ENCODE results near the gene CILP.
"Not testable (repeated sequence)": the region's sequence is repeated elsewhere in the genome, so short reads cannot be mapped to it uniquely, and the experiment has no call there.

Gene CILP

DNA sequence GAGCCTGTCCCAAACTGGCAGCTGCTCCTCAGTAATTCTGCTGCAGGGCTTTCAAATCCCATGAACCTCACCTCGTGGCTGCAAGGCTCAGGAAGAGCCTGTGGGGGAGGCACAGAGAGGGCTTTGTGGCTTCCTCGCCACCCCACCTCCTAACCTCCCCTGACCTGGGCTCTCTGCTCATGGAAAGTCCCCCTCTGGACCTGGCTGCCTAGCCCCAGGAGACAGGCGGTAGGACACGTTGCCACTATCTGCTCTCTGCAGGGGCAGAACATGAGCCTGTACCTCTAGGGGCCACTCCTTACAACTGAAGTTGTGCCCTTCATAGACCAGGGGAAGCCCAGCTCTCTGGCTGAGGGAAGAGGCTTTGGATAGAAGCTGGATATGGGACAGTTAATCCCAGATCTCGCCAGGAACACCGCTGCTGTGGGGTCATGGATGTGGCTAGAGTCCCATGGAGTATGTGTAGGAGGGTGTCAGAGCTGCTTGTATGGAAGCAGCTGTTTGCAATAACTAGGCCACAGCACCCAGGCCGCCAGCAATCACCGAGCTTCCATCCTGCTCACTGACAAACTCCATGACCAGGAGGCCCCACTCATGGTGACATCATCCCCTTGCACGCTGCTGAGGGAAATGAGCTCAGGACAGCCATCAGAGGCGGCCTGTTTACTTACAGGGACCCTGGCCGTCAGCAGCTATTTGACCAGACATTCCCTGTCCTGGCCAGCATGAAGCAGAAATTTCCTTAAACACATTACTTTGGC lies 34.0 kb upstream of the CILP start:
- ChIA-PET CTCF (interaction anchor here (1.3 kb wide), 1 partner anchor 33 kb away, joined by 8 read pairs; the partner anchor contains the start of gene CILP), POLR2A (interaction anchor here (0.9 to 1.2 kb wide), 3 partner anchors 11 to 60 kb away, joined by 3 to 4 read pairs (median 4); partner anchors contain the start of genes CLPX and RNU5B-1)
- no peak for DNase-seq (ENCODE audit: extremely low spot score)
- no peak for TF ChIP-seq BHLHE40 (IDR thresholded peaks at IDR 0.05; ENCODE audit: borderline replicate concordance)
- no peak for TF ChIP-seq L3MBTL2 (conservative IDR thresholded peaks at IDR 0.05)
- no peak for TF ChIP-seq LEF1 (IDR thresholded peaks at IDR 0.05; ENCODE audit: borderline replicate concordance)
- no peak for TF ChIP-seq ZNF384 (IDR thresholded peaks at IDR 0.05)
- no peak for TF ChIP-seq TARDBP (IDR thresholded peaks at IDR 0.05)
- no peak for TF ChIP-seq FOXA1 (IDR thresholded peaks at IDR 0.05)
- no peak for TF ChIP-seq ELF4 (IDR thresholded peaks at IDR 0.05)
- no peak for TF ChIP-seq FOXM1 (IDR thresholded peaks at IDR 0.05; ENCODE audit: borderline replicate concordance)
- TF ChIP-seq, protein P1, sequence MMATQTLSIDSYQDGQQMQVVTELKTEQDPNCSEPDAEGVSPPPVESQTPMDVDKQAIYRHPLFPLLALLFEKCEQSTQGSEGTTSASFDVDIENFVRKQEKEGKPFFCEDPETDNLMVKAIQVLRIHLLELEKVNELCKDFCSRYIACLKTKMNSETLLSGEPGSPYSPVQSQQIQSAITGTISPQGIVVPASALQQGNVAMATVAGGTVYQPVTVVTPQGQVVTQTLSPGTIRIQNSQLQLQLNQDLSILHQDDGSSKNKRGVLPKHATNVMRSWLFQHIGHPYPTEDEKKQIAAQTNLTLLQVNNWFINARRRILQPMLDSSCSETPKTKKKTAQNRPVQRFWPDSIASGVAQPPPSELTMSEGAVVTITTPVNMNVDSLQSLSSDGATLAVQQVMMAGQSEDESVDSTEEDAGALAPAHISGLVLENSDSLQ (IDR thresholded peaks at IDR 0.05), result no peak
- no peak for TF ChIP-seq HDGF (IDR thresholded peaks at IDR 0.05; ENCODE audit: borderline replicate concordance)

DNA sequence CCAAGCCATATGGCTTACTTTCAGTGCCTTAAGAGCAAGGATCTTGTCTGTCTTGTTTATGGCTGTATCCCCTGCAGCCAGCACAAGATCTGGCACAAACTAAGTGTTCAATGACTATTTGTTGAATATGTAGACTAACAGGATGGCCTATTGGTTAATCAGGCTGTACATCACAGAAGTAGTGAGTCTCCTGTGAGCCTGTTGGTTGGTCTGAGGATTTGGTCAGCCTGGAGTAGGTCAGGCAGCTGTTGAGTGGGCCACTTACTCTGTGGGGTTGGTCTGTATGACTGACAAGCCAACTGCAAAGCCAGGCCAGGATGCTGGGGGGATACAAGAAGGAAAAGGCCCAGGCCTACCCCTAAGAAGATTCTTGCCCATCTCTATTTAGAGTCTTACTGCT lies 33.4 kb upstream of the CILP start:
- TF ChIP-seq SUZ12 (IDR thresholded peaks at IDR 0.05), result no peak
- TF ChIP-seq FOXA1 (IDR thresholded peaks at IDR 0.05), result no peak
- no peak for TF ChIP-seq FOXK2 (IDR thresholded peaks at IDR 0.05)
- no peak for TF ChIP-seq CTBP1 (IDR thresholded peaks at IDR 0.05; ENCODE audit: borderline replicate concordance)
- TF ChIP-seq, protein P1 (IDR thresholded peaks at IDR 0.05), result no peak
- TF ChIP-seq ZNF384 (IDR thresholded peaks at IDR 0.05), result no peak
- no peak for TF ChIP-seq L3MBTL2 (conservative IDR thresholded peaks at IDR 0.05)
- no peak for TF ChIP-seq HDGF (IDR thresholded peaks at IDR 0.05; ENCODE audit: borderline replicate concordance)
- no peak for TF ChIP-seq LEF1 (IDR thresholded peaks at IDR 0.05; ENCODE audit: borderline replicate concordance)
- TF ChIP-seq ELF4 (IDR thresholded peaks at IDR 0.05), result no peak
- no peak for TF ChIP-seq TARDBP (IDR thresholded peaks at IDR 0.05)
- no peak for TF ChIP-seq NFRKB (IDR thresholded peaks at IDR 0.05)
- TF ChIP-seq ARNT (IDR thresholded peaks at IDR 0.05), result no peak
- TF ChIP-seq BHLHE40 (IDR thresholded peaks at IDR 0.05; ENCODE audit: borderline replicate concordance), result no peak
- POLR2A ChIA-PET, result no interaction called here
- DNase-seq (ENCODE audit: extremely low spot score), result no peak
- CTCF ChIA-PET, result no interaction called here

DNA sequence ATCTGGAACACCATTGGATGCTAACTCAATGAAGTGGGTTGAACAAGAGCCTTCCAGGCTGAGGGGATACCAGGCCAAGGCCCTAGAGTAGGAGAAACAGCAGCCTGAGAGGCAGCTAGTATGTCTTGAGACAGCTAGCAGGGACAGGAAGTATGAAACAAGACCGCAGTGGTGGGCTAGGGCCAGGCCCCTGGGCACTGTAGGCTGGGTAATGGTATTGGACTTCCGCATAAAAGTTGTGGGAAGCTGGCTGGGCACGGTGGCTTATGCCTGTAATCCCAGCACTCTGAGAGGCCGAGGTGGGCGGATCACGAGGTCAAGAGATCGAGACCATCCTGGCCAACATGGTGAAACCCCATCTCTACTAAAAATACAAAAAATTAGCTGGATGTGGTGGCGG lies 25.2 kb upstream of the CILP start:
- POLR2A ChIA-PET; DNase-seq (ENCODE audit: extremely low spot score); CTCF ChIA-PET: not testable (repeated sequence)

DNA sequence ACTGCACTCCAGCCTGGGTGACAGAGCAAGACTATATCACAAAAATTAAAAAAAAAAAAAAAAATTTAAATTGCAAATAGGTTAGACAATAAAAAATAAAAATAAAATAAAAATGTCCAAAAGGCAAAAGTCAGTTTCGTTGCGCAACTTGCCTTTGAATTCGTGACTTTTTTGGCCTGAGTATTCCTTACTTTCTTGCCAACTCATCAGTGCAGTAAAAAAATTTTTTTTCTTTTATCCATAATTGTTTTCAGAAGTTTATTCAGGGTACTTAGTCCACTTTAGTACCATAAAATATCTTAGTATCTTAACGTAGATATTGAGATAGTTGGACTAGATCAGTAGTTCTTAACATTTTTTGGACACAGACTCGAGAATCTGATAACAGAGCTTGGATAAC lies 22.4 kb upstream of the CILP start:
- no peak for TF ChIP-seq HDGF (IDR thresholded peaks at IDR 0.05; ENCODE audit: borderline replicate concordance)
- no peak for TF ChIP-seq BHLHE40 (IDR thresholded peaks at IDR 0.05; ENCODE audit: borderline replicate concordance)
- no peak for TF ChIP-seq TARDBP (IDR thresholded peaks at IDR 0.05)
- TF ChIP-seq ELF4 (IDR thresholded peaks at IDR 0.05), result no peak
- no peak for TF ChIP-seq NFRKB (IDR thresholded peaks at IDR 0.05)

DNA sequence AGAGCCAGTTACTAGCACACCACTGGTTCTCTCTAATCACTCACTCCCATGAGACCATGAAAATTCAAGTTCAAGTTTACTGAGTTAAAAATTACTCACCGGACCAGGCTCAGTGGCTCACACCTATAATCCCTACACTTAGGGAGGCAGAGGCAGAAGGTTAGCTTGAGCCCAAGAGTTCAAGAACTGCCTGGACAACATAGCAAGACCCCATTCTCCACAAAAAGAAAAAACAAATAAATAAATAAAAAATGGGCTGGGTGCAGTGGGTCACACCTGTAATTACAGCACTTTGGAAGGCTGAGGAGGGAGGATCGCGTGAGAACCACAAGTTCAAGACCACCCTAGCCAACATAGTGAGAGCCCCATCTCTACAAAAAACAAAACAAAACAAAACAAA lies 21.2 kb upstream of the CILP start:
- ChIA-PET CTCF (no interaction called here), POLR2A (no interaction called here)
- no peak for TF ChIP-seq HDGF (IDR thresholded peaks at IDR 0.05; ENCODE audit: borderline replicate concordance)
- no peak for TF ChIP-seq ARNT (IDR thresholded peaks at IDR 0.05)
- TF ChIP-seq LEF1 (IDR thresholded peaks at IDR 0.05; ENCODE audit: borderline replicate concordance), result no peak
- no peak for TF ChIP-seq FOXM1 (IDR thresholded peaks at IDR 0.05; ENCODE audit: borderline replicate concordance)
- no peak for TF ChIP-seq SP1 (IDR thresholded peaks at IDR 0.05)
- no peak for TF ChIP-seq TARDBP (IDR thresholded peaks at IDR 0.05)
- no peak for TF ChIP-seq L3MBTL2 (conservative IDR thresholded peaks at IDR 0.05)
- TF ChIP-seq FOXA1 (IDR thresholded peaks at IDR 0.05), result no peak
- TF ChIP-seq ELF4 (IDR thresholded peaks at IDR 0.05), result no peak
- no peak for TF ChIP-seq BHLHE40 (IDR thresholded peaks at IDR 0.05; ENCODE audit: borderline replicate concordance)
- no peak for TF ChIP-seq CTBP1 (IDR thresholded peaks at IDR 0.05; ENCODE audit: borderline replicate concordance)
- TF ChIP-seq FOXK2 (IDR thresholded peaks at IDR 0.05), result no peak
- TF ChIP-seq, protein P1 (IDR thresholded peaks at IDR 0.05), result no peak
- TF ChIP-seq NFRKB (IDR thresholded peaks at IDR 0.05), result no peak
- no peak for TF ChIP-seq SUZ12 (IDR thresholded peaks at IDR 0.05)
- TF ChIP-seq ZNF384 (IDR thresholded peaks at IDR 0.05), result no peak
- DNase-seq (ENCODE audit: extremely low spot score), result no peak

More for the DNA sequence above, 22.4 kb upstream of the CILP start:
- no peak for DNase-seq (ENCODE audit: extremely low spot score)
- POLR2A ChIA-PET, result interaction anchor here (1.2 kb wide), 1 partner anchor 71 kb away, joined by 5 read pairs; the partner anchor contains the start of gene RNU5B-1
- CTCF ChIA-PET, result no interaction called here

DNA sequence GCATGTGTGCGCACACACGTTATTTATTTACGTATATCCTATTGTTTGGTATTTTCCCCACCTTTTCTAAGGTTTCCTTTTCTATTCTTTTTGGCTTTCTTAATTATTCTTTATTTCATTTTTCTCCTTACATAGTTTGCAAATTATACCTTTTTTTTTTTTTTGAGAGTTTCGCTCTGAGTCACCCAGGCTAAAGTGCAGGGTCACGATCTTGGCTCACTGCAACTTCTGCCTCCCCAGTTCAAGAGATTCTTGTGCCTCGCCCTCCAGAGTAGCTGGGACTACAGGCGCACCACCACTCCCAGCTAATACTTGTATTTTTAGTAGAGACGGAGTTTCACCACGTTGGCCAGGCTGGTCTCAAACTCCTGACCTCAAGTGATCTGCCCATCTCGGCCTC lies 20.0 kb upstream of the CILP start:
- TF ChIP-seq SUZ12 (IDR thresholded peaks at IDR 0.05) (no peak), TARDBP (IDR thresholded peaks at IDR 0.05) (no peak), BHLHE40 (IDR thresholded peaks at IDR 0.05; ENCODE audit: borderline replicate concordance) (no peak), ELF4 (IDR thresholded peaks at IDR 0.05) (no peak), SP1 (IDR thresholded peaks at IDR 0.05) (no peak)
- TF ChIP-seq, protein P1 (IDR thresholded peaks at IDR 0.05), result no peak
- ChIA-PET CTCF (no interaction called here), POLR2A (no interaction called here)
- no peak for DNase-seq (ENCODE audit: extremely low spot score)

DNA sequence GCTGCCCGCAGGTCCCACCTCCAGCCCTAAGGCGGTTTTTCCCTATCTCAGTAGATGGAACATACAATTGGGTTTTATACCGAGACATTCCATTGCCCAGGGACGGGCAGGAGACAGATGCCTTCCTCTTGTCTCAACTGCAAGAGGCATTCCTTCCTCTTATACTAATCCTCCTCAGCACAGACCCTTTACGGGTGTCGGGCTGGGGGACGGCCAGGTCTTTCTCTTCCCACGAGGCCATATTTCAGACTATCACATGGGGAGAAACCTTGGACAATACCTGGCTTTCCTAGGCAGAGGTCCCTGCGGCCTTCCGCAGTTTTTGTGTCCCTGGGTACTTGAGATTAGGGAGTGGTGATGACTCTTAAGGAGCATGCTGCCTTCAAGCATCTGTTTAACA lies 15.6 kb upstream of the CILP start:
- CTCF ChIA-PET; DNase-seq (ENCODE audit: extremely low spot score); POLR2A ChIA-PET: not testable (repeated sequence)

Data from HEK293T (cell line).